GM23338 (cell line): ENCODE results near the gene BAHCC1. TPM values are rescaled to one million over a fixed set of nuclear protein-coding genes. Genes with fewer than 3 reads are reported as not detected.

Experiments used
- ATAC-seq: fragments of 200-7000 bp; cut with Tn5 transposase; 3 replicates; pipeline ENCODE4 v1.9.1; 2020
- DNase-seq: peaks from one replicate; pipeline ENCODE4 v3.0.0-alpha.2; 2015; ENCODE audit warnings: low spot score
- H2AFZ ChIP-seq: fragments of 200-600 bp; sonication (generic); 2 replicates; pipeline ENCODE4 v1.8.0; 2016; ENCODE audit warnings: antibody characterized with exemption, mild to moderate bottlenecking, moderate library complexity
- H3F3A ChIP-seq: fragments of 200-600 bp; sonication (generic); replicated peaks from 2 replicates; pipeline ENCODE4 v1.8.0; 2017; ENCODE audit warnings: antibody characterized with exemption, mixed run types, low read depth
- H3K27ac ChIP-seq: fragments of 200-600 bp; sonication (generic); 2 replicates; pipeline ENCODE4 v1.6.1; 2016; ENCODE audit warnings: low read depth
- H3K27me3 ChIP-seq: fragments of 200-600 bp; sonication (generic); 2 replicates; pipeline ENCODE4 v1.8.0; 2016; ENCODE audit warnings: mild to moderate bottlenecking, mixed run types, moderate library complexity; ENCODE audit not compliant: insufficient read depth
- H3K36me3 ChIP-seq: fragments of 200-600 bp; sonication (generic); 2 replicates; pipeline ENCODE4 v1.8.0; 2016; ENCODE audit warnings: mild to moderate bottlenecking; ENCODE audit not compliant: insufficient read depth
- H3K4me1 ChIP-seq: fragments of 200-600 bp; sonication (generic); 2 replicates; pipeline ENCODE4 v1.8.0; 2016; ENCODE audit warnings: mild to moderate bottlenecking, moderate library complexity; ENCODE audit not compliant: insufficient read depth
- H3K4me2 ChIP-seq: fragments of 200-600 bp; sonication (generic); 2 replicates; pipeline ENCODE4 v1.7.1; 2017; ENCODE audit warnings: mixed run types
- H3K4me3 ChIP-seq: fragments of 200-600 bp; sonication (generic); 2 replicates; pipeline ENCODE4 v1.6.1; 2016; ENCODE audit warnings: mixed run types
- H3K79me2 ChIP-seq: fragments of 200-600 bp; sonication (generic); replicated peaks from 2 replicates; pipeline ENCODE4 v1.8.0; 2017; ENCODE audit warnings: mild to moderate bottlenecking; ENCODE audit not compliant: insufficient read depth
- H3K9me2 ChIP-seq: fragments of 200-600 bp; sonication (generic); 2 replicates; pipeline ENCODE4 v1.8.0; 2017; ENCODE audit not compliant: insufficient read depth
- H4K20me1 ChIP-seq: fragments of 200-600 bp; sonication (generic); replicated peaks from 2 replicates; pipeline ENCODE4 v1.8.0; 2017; ENCODE audit warnings: mild to moderate bottlenecking; ENCODE audit not compliant: insufficient read depth
- H3K27ac Mint-ChIP-seq: 2 replicates; pipeline ENCODE4 v1.8.0; 2020; ENCODE audit warnings: inconsistent platforms, mild to moderate bottlenecking, moderate library complexity, mixed read lengths
- H3K27me3 Mint-ChIP-seq: 3 replicates; pipeline ENCODE4 v1.8.0; 2022; ENCODE audit warnings: low read depth, mild to moderate bottlenecking, moderate library complexity, mixed read lengths, inconsistent platforms; ENCODE audit not compliant: insufficient read depth, poor library complexity
- H3K36me3 Mint-ChIP-seq: 3 replicates; pipeline ENCODE4 v1.8.0; 2021; ENCODE audit warnings: low read depth, mild to moderate bottlenecking, inconsistent platforms, moderate library complexity, mixed read lengths
- H3K4me1 Mint-ChIP-seq: 3 replicates; pipeline ENCODE4 v1.8.0; 2020; ENCODE audit warnings: mild to moderate bottlenecking, inconsistent platforms, mixed read lengths
- H3K4me3 Mint-ChIP-seq: 3 replicates; pipeline ENCODE4 v1.8.0; 2021; ENCODE audit warnings: moderate library complexity, mild to moderate bottlenecking, inconsistent platforms, mixed read lengths
- H3K9me3 Mint-ChIP-seq: 3 replicates; pipeline ENCODE4 v1.8.0; 2020; ENCODE audit warnings: moderate library complexity, mild to moderate bottlenecking, inconsistent platforms, mixed read lengths
- EZH2phosphoT487 ChIP-seq: fragments of 200-600 bp; sonication (generic); IDR thresholded peaks from one replicate; pipeline ENCODE4 v1.8.1; 2018; ENCODE audit warnings: antibody characterized with exemption; ENCODE audit not compliant: unreplicated experiment
- JUNB ChIP-seq: IDR thresholded peaks from one replicate; pipeline ENCODE4 v1.6.1; 2016; ENCODE audit warnings: antibody characterized with exemption; ENCODE audit not compliant: unreplicated experiment
- STAT1 ChIP-seq: IDR thresholded peaks from one replicate; pipeline ENCODE4 v1.6.1; 2016; ENCODE audit warnings: antibody characterized with exemption; ENCODE audit not compliant: unreplicated experiment
- ZNF114 ChIP-seq: fragments of 250-450 bp; sonication (Bioruptor Pico); IDR thresholded peaks from 2 replicates; pipeline ENCODE4 v1.5.0; 2020; ENCODE audit warnings: mild to moderate bottlenecking, moderate library complexity
- ZNF331 ChIP-seq: fragments of 250-450 bp; sonication (Bioruptor Pico); IDR thresholded peaks from 2 replicates; pipeline ENCODE4 v1.5.0; 2020; ENCODE audit warnings: low read depth, mild to moderate bottlenecking, moderate library complexity
- polyA plus RNA-seq: library from polyadenylated mRNA; unstranded; fragments of >200 nt; fragmentation: Nextera tagmentation; extraction: Ambion mirVana; gene quantifications from 2 replicates; pipeline ENCODE4 v1.2.1, GENCODE V29; 2016
- total RNA-seq: library from RNA; depleted of rRNA; stranded (reverse); fragments of >200 nt; shearing (Covaris generic); gene quantifications from 2 replicates; pipeline ENCODE4 v1.2.3, GENCODE V29; 2014
- TF ChIP-seq, protein P1 (sequence below): fragments of 250-450 bp; sonication (Bioruptor Pico); IDR thresholded peaks from 2 replicates; pipeline ENCODE4 v1.5.0; 2020; ENCODE audit warnings: mild to moderate bottlenecking, moderate library complexity
- TF ChIP-seq, protein P2 (sequence below): IDR thresholded peaks from 2 replicates; pipeline ENCODE4 v1.6.1; 2016; ENCODE audit warnings: antibody characterized with exemption
- TF ChIP-seq, protein P3 (sequence below), 2 experiments: fragments of 200-600 bp in 1 of 2; sonication (generic) in 1 of 2; conservative IDR thresholded peaks; 2 replicates each; pipeline versions ENCODE4 v1.5.1 to v1.6.1; 2016 to 2017; ENCODE audit warnings: antibody characterized with exemption in 2 of 2, low read depth in 2 of 2, mild to moderate bottlenecking in 2 of 2, moderate library complexity in 1 of 2

BAHCC1 gene
- total and polyA plus RNA-seq, 2 experiments from 2014 or later, result 0.24 to 1.1 TPM

DNA sequence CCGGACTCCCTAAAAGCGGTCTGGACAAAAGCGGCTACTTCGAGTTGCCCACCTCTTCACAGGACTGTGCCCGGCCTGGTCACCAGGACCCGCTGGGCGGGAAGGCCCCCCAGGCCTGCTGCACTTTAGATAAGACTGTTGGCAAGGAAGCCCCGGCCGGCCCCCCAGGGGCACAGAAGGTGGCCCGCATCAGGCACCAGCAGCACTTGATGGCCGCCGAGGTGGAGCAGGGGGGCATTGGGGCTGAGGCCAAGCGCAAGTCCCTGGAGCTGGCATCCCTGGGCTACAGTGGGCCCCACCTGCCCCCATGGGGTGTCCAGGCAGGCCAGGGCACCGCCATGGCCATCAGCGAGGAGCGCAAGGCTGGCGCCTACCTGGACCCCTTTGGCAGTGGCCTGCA lies 47.5 kb downstream of the BAHCC1 start (continued):
- TF ChIP-seq, protein P1, sequence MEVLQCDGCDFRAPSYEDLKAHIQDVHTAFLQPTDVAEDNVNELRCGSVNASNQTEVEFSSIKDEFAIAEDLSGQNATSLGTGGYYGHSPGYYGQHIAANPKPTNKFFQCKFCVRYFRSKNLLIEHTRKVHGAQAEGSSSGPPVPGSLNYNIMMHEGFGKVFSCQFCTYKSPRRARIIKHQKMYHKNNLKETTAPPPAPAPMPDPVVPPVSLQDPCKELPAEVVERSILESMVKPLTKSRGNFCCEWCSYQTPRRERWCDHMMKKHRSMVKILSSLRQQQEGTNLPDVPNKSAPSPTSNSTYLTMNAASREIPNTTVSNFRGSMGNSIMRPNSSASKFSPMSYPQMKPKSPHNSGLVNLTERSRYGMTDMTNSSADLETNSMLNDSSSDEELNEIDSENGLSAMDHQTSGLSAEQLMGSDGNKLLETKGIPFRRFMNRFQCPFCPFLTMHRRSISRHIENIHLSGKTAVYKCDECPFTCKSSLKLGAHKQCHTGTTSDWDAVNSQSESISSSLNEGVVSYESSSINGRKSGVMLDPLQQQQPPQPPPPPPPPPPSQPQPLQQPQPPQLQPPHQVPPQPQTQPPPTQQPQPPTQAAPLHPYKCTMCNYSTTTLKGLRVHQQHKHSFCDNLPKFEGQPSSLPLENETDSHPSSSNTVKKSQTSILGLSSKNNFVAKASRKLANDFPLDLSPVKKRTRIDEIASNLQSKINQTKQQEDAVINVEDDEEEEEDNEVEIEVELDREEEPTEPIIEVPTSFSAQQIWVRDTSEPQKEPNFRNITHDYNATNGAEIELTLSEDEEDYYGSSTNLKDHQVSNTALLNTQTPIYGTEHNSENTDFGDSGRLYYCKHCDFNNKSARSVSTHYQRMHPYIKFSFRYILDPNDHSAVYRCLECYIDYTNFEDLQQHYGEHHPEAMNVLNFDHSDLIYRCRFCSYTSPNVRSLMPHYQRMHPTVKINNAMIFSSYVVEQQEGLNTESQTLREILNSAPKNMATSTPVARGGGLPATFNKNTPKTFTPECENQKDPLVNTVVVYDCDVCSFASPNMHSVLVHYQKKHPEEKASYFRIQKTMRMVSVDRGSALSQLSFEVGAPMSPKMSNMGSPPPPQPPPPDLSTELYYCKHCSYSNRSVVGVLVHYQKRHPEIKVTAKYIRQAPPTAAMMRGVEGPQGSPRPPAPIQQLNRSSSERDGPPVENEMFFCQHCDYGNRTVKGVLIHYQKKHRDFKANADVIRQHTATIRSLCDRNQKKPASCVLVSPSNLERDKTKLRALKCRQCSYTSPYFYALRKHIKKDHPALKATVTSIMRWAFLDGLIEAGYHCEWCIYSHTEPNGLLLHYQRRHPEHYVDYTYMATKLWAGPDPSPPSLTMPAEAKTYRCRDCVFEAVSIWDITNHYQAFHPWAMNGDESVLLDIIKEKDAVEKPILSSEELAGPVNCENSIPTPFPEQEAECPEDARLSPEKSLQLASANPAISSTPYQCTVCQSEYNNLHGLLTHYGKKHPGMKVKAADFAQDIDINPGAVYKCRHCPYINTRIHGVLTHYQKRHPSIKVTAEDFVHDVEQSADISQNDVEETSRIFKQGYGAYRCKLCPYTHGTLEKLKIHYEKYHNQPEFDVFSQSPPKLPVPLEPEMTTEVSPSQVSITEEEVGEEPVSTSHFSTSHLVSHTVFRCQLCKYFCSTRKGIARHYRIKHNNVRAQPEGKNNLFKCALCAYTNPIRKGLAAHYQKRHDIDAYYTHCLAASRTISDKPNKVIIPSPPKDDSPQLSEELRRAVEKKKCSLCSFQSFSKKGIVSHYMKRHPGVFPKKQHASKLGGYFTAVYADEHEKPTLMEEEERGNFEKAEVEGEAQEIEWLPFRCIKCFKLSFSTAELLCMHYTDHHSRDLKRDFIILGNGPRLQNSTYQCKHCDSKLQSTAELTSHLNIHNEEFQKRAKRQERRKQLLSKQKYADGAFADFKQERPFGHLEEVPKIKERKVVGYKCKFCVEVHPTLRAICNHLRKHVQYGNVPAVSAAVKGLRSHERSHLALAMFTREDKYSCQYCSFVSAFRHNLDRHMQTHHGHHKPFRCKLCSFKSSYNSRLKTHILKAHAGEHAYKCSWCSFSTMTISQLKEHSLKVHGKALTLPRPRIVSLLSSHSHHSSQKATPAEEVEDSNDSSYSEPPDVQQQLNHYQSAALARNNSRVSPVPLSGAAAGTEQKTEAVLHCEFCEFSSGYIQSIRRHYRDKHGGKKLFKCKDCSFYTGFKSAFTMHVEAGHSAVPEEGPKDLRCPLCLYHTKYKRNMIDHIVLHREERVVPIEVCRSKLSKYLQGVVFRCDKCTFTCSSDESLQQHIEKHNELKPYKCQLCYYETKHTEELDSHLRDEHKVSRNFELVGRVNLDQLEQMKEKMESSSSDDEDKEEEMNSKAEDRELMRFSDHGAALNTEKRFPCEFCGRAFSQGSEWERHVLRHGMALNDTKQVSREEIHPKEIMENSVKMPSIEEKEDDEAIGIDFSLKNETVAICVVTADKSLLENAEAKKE, result no peak
- TF ChIP-seq ZNF114, result no peak

DNA sequence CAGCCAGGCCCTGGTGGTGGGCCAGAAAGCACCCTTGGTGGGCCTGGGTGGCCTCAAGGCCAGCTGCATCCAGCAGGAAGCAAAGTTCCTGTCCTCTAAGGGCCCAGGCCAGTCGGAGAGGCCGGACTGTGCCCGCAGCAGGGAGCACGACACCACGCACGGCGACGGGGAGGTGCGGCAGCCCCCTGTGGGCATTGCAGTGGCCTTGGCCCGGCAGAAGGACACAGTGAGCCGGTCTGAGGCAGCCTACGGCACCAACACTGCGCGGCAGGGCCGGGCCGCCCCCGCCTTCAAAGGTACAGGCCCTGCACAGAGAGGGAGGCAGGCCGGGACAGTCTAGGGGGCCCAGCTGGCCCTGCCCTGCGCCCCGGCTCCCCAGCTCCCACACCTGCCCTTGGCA lies 48.0 kb downstream of the BAHCC1 start:
- Histone ChIP-seq H3K4me1 (peaks cover 5% of the 10 kb centered on the region; the same call in 1 of the 2 replicates), H4K20me1 (no peaks in the 10 kb centered on the region), H3K4me2 (no peak overlapping the region), H3K36me3 (no peaks in the 10 kb centered on the region), H3F3A (no peaks in the 10 kb centered on the region), H3K79me2 (no peaks in the 10 kb centered on the region), H3K9me2 (no peaks in the 10 kb centered on the region), H3K27ac (no peak overlapping the region), H2AFZ (no peak overlapping the region), H3K4me3 (no peak overlapping the region), H3K27me3 (no peaks in the 10 kb centered on the region)
- H3K27me3 Mint-ChIP-seq, result peaks cover 8% of the 10 kb centered on the region
- H3K36me3 Mint-ChIP-seq, result no peaks in the 10 kb centered on the region
- H3K27ac Mint-ChIP-seq, result no peak overlapping the region
- no peaks in the 10 kb centered on the region for H3K9me3 Mint-ChIP-seq
- DNase-seq (no peak), ATAC-seq (no peak)
- H3K4me1 Mint-ChIP-seq, result no peaks in the 10 kb centered on the region
- no peak overlapping the region for H3K4me3 Mint-ChIP-seq
- no peak for TF ChIP-seq EZH2phosphoT487
- TF ChIP-seq, protein P2, sequence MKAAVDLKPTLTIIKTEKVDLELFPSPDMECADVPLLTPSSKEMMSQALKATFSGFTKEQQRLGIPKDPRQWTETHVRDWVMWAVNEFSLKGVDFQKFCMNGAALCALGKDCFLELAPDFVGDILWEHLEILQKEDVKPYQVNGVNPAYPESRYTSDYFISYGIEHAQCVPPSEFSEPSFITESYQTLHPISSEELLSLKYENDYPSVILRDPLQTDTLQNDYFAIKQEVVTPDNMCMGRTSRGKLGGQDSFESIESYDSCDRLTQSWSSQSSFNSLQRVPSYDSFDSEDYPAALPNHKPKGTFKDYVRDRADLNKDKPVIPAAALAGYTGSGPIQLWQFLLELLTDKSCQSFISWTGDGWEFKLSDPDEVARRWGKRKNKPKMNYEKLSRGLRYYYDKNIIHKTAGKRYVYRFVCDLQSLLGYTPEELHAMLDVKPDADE, result no peak
- no peak for TF ChIP-seq JUNB
- TF ChIP-seq, protein P3, sequence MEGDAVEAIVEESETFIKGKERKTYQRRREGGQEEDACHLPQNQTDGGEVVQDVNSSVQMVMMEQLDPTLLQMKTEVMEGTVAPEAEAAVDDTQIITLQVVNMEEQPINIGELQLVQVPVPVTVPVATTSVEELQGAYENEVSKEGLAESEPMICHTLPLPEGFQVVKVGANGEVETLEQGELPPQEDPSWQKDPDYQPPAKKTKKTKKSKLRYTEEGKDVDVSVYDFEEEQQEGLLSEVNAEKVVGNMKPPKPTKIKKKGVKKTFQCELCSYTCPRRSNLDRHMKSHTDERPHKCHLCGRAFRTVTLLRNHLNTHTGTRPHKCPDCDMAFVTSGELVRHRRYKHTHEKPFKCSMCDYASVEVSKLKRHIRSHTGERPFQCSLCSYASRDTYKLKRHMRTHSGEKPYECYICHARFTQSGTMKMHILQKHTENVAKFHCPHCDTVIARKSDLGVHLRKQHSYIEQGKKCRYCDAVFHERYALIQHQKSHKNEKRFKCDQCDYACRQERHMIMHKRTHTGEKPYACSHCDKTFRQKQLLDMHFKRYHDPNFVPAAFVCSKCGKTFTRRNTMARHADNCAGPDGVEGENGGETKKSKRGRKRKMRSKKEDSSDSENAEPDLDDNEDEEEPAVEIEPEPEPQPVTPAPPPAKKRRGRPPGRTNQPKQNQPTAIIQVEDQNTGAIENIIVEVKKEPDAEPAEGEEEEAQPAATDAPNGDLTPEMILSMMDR (conservative IDR thresholded peaks at IDR 0.05; ENCODE audit: low read depth in 2 of 2), result no peak
- TF ChIP-seq ZNF114, result no peak
- TF ChIP-seq ZNF331, result no peak
- no peak for TF ChIP-seq STAT1
